Neuronal stem cell (in vitro differentiated cells): ENCODE results near the gene PRKACG.
"Not testable (repeated sequence)": the region's sequence is repeated elsewhere in the genome, so short reads cannot be mapped to it uniquely, and the experiment has no call there.

Experiments
- DNase-seq: peaks from one replicate; pipeline ENCODE4 v3.0.0-alpha.2; 2013; ENCODE audit warnings: low spot score
- H2AFZ ChIP-seq: one replicate; pipeline ENCODE4 v1.6.1; 2013; ENCODE audit warnings: mild to moderate bottlenecking, low read length, inconsistent platforms
- H2AK5ac ChIP-seq: 2 replicates; pipeline ENCODE4 v1.6.1; 2013; ENCODE audit warnings: low read depth, mild to moderate bottlenecking, inconsistent platforms, low read length, moderate library complexity, mixed read lengths
- H2BK120ac ChIP-seq: 2 replicates; pipeline ENCODE4 v1.6.1; 2013; ENCODE audit warnings: low read depth, mild to moderate bottlenecking, inconsistent platforms, low read length, moderate library complexity, mixed read lengths
- H2BK12ac ChIP-seq: one replicate; pipeline ENCODE4 v1.6.1; 2013; ENCODE audit warnings: low read length, inconsistent platforms
- H2BK15ac ChIP-seq: 2 replicates; pipeline ENCODE4 v1.6.1; 2013; ENCODE audit warnings: mild to moderate bottlenecking, low read length, inconsistent platforms, mixed read lengths
- H2BK5ac ChIP-seq: one replicate; pipeline ENCODE4 v1.6.1; 2013; ENCODE audit warnings: inconsistent platforms, mild to moderate bottlenecking, low read length, moderate library complexity
- H3K14ac ChIP-seq: one replicate; pipeline ENCODE4 v1.6.1; 2013; ENCODE audit warnings: low read length, inconsistent platforms
- H3K18ac ChIP-seq: 2 replicates; pipeline ENCODE4 v1.6.1; 2013; ENCODE audit warnings: low read length, inconsistent platforms
- H3K23ac ChIP-seq: 2 replicates; pipeline ENCODE4 v1.6.1; 2013; ENCODE audit warnings: low read depth, mild to moderate bottlenecking, mixed read lengths, low read length, inconsistent platforms; ENCODE audit not compliant: poor library complexity
- H3K27ac ChIP-seq: replicated peaks from 3 replicates; pipeline ENCODE4 v1.5.1; 2013; ENCODE audit warnings: low read length, inconsistent platforms
- H3K27me3 ChIP-seq, 3 experiments: 2 replicates each; pipeline ENCODE4 v1.6.1; 2013; ENCODE audit warnings: low read length in 3 of 3, mild to moderate bottlenecking in 2 of 3, inconsistent platforms in 1 of 3, low read depth in 1 of 3, mixed read lengths in 1 of 3, moderate library complexity in 1 of 3; ENCODE audit not compliant: control insufficient read depth in 3 of 3, insufficient read depth in 3 of 3
- H3K36me3 ChIP-seq, 2 donors: replicated peaks in 1 of 2; 2 replicates each; pipeline ENCODE4 v1.6.1; 2013; ENCODE audit warnings: low read length in 2 of 2; ENCODE audit not compliant: control insufficient read depth in 2 of 2, insufficient read depth in 2 of 2
- H3K4ac ChIP-seq: 2 replicates; pipeline ENCODE4 v1.6.1; 2013; ENCODE audit warnings: inconsistent platforms, mild to moderate bottlenecking, low read length, moderate library complexity
- H3K4me1 ChIP-seq, 2 donors: 1 replicate in 1 of 2; 2 replicates in 1 of 2; pipeline ENCODE4 v1.6.1; 2013; ENCODE audit warnings: low read length in 2 of 2, low read depth in 1 of 2; ENCODE audit not compliant: control insufficient read depth in 2 of 2, insufficient read depth in 1 of 2
- H3K4me2 ChIP-seq: one replicate; pipeline ENCODE4 v1.6.1; 2013; ENCODE audit warnings: mild to moderate bottlenecking, low read length, inconsistent platforms; ENCODE audit not compliant: insufficient read depth, poor library complexity, severe bottlenecking
- H3K4me3 ChIP-seq, 2 donors: 2 replicates each; pipeline ENCODE4 v1.5.1; 2013; ENCODE audit warnings: low read length in 2 of 2, mild to moderate bottlenecking in 2 of 2, inconsistent platforms in 1 of 2, moderate library complexity in 1 of 2
- H3K79me1 ChIP-seq: one replicate; pipeline ENCODE4 v1.6.1; 2013; ENCODE audit warnings: low read depth, mild to moderate bottlenecking, inconsistent platforms, low read length, moderate library complexity
- H3K9ac ChIP-seq: one replicate; pipeline ENCODE4 v1.6.1; 2013; ENCODE audit warnings: mild to moderate bottlenecking, low read depth, low read length, inconsistent platforms; ENCODE audit not compliant: poor library complexity
- H3K9me3 ChIP-seq, 2 donors: replicated peaks in 1 of 2; 2 replicates each; pipeline versions ENCODE3 to v1.6.1; 2013; ENCODE audit warnings: low read length in 2 of 2, mild to moderate bottlenecking in 2 of 2, inconsistent platforms in 1 of 2, low read depth in 1 of 2, mixed read lengths in 1 of 2, moderate library complexity in 1 of 2; ENCODE audit not compliant: control insufficient read depth in 2 of 2, insufficient read depth in 1 of 2
- H4K8ac ChIP-seq: one replicate; pipeline ENCODE4 v1.6.1; 2013; ENCODE audit warnings: low read depth, mild to moderate bottlenecking, inconsistent platforms, low read length, moderate library complexity
- H4K91ac ChIP-seq: one replicate; pipeline ENCODE4 v1.6.1; 2013; ENCODE audit warnings: low read length, low read depth, mild to moderate bottlenecking, inconsistent platforms; ENCODE audit not compliant: poor library complexity
- WGBS, 2 donors: extraction: QIAGEN DNeasy Blood & Tissue Kit; methylation state at CpG; one replicate each; pipeline ENCODE4 v1.1.7; 2013; ENCODE audit warnings: missing lambda C conversion rate in 2 of 2, mixed read lengths in 1 of 2; ENCODE audit not compliant: insufficient read length in 2 of 2, insufficient replicate concordance in 1 of 2; ENCODE audit errors: extremely low coverage in 2 of 2; 5-methylcytosine and 5-hydroxymethylcytosine counted together

PRKACG gene

DNA sequence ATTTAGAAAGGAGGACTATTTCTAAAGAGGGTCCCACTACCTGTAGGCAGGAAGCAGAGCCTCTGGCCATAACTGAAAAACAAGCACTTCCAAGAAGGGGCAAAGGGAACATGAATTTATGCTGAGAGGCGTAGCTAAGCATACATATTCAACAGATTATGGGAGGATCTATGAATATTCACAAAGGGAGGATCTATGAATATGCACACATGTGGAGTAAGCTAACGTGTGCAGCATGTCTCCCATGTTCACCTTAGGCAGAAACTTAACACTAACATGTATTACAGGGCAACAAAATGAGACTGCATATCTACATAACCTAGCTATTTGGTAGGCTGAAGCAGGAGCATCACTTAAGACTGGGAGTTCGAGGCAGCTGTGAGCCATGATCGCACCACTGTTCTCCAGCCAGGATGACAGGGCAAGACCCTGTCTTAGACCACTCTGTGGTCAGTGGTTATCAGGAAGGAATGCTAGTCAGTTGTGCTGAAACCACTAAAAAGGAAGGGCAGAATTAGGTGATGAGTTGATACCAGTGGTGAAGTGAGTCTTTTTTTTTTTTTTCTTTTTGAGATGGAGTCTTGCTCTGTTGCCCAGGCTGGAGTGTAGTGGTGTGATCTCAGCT is 42.4 kb upstream of the PRKACG start:
- no peak overlapping the region for H3K18ac ChIP-seq
- no peak overlapping the region for H2AK5ac ChIP-seq
- H3K36me3 ChIP-seq: peaks cover 11 to 66% of the 10 kb centered on the region in 2 donors
- H3K27ac ChIP-seq: no peak overlapping the region
- no peak overlapping the region for H3K4ac ChIP-seq
- no peak overlapping the region for H3K4me3 ChIP-seq
- H3K9ac ChIP-seq: no peak overlapping the region
- no peak overlapping the region for H4K91ac ChIP-seq
- H3K27me3 ChIP-seq: no peaks in the 10 kb centered on the region
- H4K8ac ChIP-seq: no peak overlapping the region
- H2BK12ac ChIP-seq: no peak overlapping the region
- no peak overlapping the region for H2AFZ ChIP-seq
- H3K23ac ChIP-seq: no peak overlapping the region
- no peaks in the 10 kb centered on the region for H3K4me1 ChIP-seq
- no peak overlapping the region for H3K4me2 ChIP-seq
- H3K9me3 ChIP-seq: no peaks in the 10 kb centered on the region
- no peak overlapping the region for H2BK120ac ChIP-seq
- no peak overlapping the region for H2BK5ac ChIP-seq
- H3K79me1 ChIP-seq: no peaks in the 10 kb centered on the region
- no peak overlapping the region for H2BK15ac ChIP-seq
- H3K14ac ChIP-seq: no peak overlapping the region
- DNase-seq: no peak
- no CpG with 5 or more reads among the region's 4 CpGs for WGBS, 2 donors

DNA sequence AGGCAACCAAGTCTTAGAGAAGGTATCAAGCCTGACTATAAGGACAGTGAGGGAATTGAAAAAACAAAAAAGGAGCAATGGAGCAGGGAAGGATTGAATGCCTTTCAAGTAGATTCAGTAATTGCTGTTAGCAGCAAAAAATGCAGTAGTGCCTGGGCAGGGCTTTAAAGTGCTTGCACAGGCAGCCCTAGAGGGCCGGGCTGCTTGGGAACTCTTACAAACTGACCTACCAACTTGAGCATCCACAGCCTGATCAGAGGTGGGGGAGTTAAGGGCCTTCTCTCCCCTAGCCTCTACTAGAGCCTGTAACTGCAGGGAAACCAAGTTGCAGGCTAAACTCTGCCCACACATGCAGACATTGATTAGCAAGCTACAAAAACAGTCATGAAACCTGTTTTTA is 41.1 kb upstream of the PRKACG start:
- H3K36me3 ChIP-seq: peaks cover 8 to 60% of the 10 kb centered on the region in 2 donors
- no peak overlapping the region for H3K4ac ChIP-seq
- H3K4me3 ChIP-seq: no peak overlapping the region
- H3K27me3 ChIP-seq: no peaks in the 10 kb centered on the region
- no peak overlapping the region for H2BK5ac ChIP-seq
- H3K27ac ChIP-seq: no peak overlapping the region
- no peak overlapping the region for H3K4me2 ChIP-seq
- no CpG with 5 or more reads among the region's 1 CpG for WGBS, 2 donors
- no peaks in the 10 kb centered on the region for H3K79me1 ChIP-seq
- H3K9ac ChIP-seq: no peak overlapping the region
- no peak overlapping the region for H2AFZ ChIP-seq
- no peak overlapping the region for H2BK15ac ChIP-seq
- H4K8ac ChIP-seq: no peak overlapping the region
- H3K23ac ChIP-seq: no peak overlapping the region
- no peaks in the 10 kb centered on the region for H3K4me1 ChIP-seq
- H3K14ac ChIP-seq: no peak overlapping the region
- no peaks in the 10 kb centered on the region for H3K9me3 ChIP-seq
- H3K18ac ChIP-seq: no peak overlapping the region
- H2BK120ac ChIP-seq: no peak overlapping the region
- no peak overlapping the region for H4K91ac ChIP-seq
- no peak for DNase-seq
- H2AK5ac ChIP-seq: no peak overlapping the region
- no peak overlapping the region for H2BK12ac ChIP-seq

DNA sequence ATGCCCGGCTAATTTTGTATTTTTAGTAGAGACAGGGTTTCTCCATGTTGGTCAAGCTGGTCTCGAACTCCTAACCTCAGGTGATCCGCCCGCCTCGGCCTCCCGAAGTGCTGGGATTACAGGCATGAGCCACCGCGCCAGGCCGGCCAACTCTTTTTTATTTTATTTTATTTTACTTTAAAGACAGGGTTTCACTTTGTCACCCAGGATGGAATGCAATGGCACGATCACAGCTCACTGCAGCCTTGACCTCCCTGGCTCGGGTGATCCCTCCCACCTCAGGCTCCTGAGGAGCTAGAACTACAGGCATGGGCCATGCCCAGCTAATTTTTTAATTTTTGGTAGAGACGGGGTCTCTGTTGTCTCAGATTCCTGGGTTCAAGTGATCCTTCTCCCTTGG is 37.0 kb upstream of the PRKACG start:
- not testable (repeated sequence) for H3K4me3 ChIP-seq, H3K27me3 ChIP-seq, H2BK15ac ChIP-seq, H3K14ac ChIP-seq, H3K9me3 ChIP-seq, H4K91ac ChIP-seq, H3K23ac ChIP-seq, H3K4me2 ChIP-seq, DNase-seq, H2AK5ac ChIP-seq, H2BK12ac ChIP-seq, H2BK120ac ChIP-seq, H3K9ac ChIP-seq, H4K8ac ChIP-seq, H2BK5ac ChIP-seq, H3K4ac ChIP-seq, H3K18ac ChIP-seq, H3K79me1 ChIP-seq, H3K27ac ChIP-seq, H2AFZ ChIP-seq, H3K4me1 ChIP-seq
- H3K36me3 ChIP-seq: peaks cover 18 to 68% of the 10 kb centered on the region in 2 donors
- no CpG with 5 or more reads among the region's 12 CpGs for WGBS, 2 donors

DNA sequence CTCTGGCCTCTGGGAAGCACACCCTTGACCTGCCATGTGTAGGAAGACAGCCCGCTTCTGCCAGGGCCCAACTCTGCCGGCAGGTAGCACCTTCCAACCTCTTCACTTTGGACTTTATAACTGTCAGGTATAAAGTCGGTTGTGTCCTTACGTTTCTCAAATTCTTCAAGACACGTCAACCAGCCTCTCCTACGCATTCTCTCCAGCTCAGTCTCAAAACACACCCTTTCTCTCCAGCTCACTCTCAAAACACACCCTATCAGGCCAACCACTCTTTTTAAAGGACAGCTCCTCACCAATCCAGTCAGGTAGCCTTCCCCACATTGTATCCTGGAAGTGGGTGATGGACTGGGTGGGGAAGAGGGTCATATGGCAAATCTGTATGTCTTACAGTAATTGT is 35.2 kb upstream of the PRKACG start:
- no peaks in the 10 kb centered on the region for H3K9me3 ChIP-seq
- no peak overlapping the region for H3K18ac ChIP-seq
- H2AFZ ChIP-seq: no peak overlapping the region
- no peaks in the 10 kb centered on the region for H3K79me1 ChIP-seq
- H3K4me2 ChIP-seq: no peak overlapping the region
- no peak overlapping the region for H2AK5ac ChIP-seq
- peaks cover 7 to 13% of the 10 kb centered on the region in 2 donors for H3K4me1 ChIP-seq
- H3K4me3 ChIP-seq: no peak overlapping the region
- no peak overlapping the region for H3K9ac ChIP-seq
- H2BK5ac ChIP-seq: no peak overlapping the region
- H3K36me3 ChIP-seq: peaks cover 18 to 53% of the 10 kb centered on the region in 2 donors
- no peak overlapping the region for H2BK120ac ChIP-seq
- no peak overlapping the region for H3K23ac ChIP-seq
- H2BK15ac ChIP-seq: no peak overlapping the region
- no CpG with 5 or more reads among the region's 6 CpGs for WGBS, 2 donors
- no peaks in the 10 kb centered on the region for H3K27me3 ChIP-seq
- no peak for DNase-seq
- no peak overlapping the region for H2BK12ac ChIP-seq
- no peak overlapping the region for H3K27ac ChIP-seq
- no peak overlapping the region for H3K14ac ChIP-seq
- no peak overlapping the region for H3K4ac ChIP-seq
- no peak overlapping the region for H4K8ac ChIP-seq
- no peak overlapping the region for H4K91ac ChIP-seq
